Stimulated activated naive CD8-positive, alpha-beta T cell treated with anti-CD3 and anti-CD28 coated beads, Interleukin-15, Interleukin-2, amounts not matched to agents 100 ng/mL and 50 ng/mL, for 24 hours (primary cell): ENCODE results near the gene TPI1.
A peak's percentile ranks its signal among the peaks of the same experiment; 100 is the strongest.
"Not testable (repeated sequence)": the region's sequence is repeated elsewhere in the genome, so short reads cannot be mapped to it uniquely, and the experiment has no call there.

ENCODE experiments used
- H3K27ac Mint-ChIP-seq: one replicate; pipeline ENCODE4 v1.8.0; 2021; ENCODE audit warnings: mild to moderate bottlenecking, mixed read lengths
- H3K27me3 Mint-ChIP-seq: one replicate; pipeline ENCODE4 v1.8.0; 2021; ENCODE audit warnings: mixed read lengths
- H3K36me3 Mint-ChIP-seq: one replicate; pipeline ENCODE4 v1.8.0; 2021; ENCODE audit warnings: low read depth, mixed read lengths
- H3K4me1 Mint-ChIP-seq: one replicate; pipeline ENCODE4 v1.8.0; 2021; ENCODE audit warnings: low read depth, mixed read lengths
- H3K4me3 Mint-ChIP-seq: one replicate; pipeline ENCODE4 v1.8.0; 2021; ENCODE audit warnings: mild to moderate bottlenecking, mixed read lengths
- H3K9me3 Mint-ChIP-seq: one replicate; pipeline ENCODE4 v1.8.0; 2021; ENCODE audit warnings: mixed read lengths

The TPI1 gene

DNA sequence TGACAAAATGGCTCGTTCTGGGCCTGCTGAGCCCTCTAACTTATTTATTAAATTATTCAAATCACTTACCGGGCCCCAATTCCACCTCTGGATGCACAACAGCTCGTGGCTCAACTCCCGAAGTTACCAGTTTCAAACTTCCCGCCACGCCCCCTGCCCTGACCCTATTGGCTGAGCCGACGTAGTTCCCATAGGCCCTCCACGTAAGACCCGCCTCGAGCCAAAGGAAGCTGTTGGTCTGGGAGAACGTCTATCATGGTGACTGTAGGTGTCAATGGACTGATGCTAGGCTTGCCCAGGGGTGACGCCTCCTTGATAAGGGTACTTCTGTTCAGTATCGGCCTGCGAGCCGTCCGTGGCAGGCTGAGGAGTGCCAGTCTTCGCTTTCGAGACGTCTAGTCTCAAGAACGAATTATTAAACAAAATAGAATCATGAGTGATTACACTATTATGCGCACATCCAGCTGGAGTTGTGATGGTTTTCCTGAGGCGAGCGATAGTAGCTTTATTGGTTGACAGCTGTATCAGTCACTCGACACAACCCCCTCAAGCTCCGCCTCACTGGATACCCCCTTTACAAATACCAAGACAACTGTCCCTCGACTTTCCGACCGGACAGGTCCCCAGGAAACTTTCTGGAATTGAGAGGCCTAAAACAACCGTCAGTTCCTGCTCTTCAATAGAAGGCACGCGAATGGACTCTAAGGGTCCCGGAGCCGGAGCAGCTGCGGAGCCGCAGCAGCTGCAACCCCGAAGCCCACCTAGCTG lies 16.0 kb upstream of the TPI1 start, which contains the start of gene CDCA3:
CDCA3 (minus strand) TSS at position 134 of the 768 bp plus-strand sequence. CDS start 334 bp downstream, outside the sequence.
- peaks cover 38% of the 10 kb centered on the region for H3K36me3 Mint-ChIP-seq
- H3K9me3 Mint-ChIP-seq = no peaks in the 10 kb centered on the region
- H3K27me3 Mint-ChIP-seq = no peaks in the 10 kb centered on the region
- peak within 1 kb of the TSS; percentile 95 for H3K4me3 Mint-ChIP-seq
- peaks cover 50% of the 10 kb centered on the region for H3K4me1 Mint-ChIP-seq
- H3K27ac Mint-ChIP-seq = peak within 1 kb of the TSS; percentile 99

DNA sequence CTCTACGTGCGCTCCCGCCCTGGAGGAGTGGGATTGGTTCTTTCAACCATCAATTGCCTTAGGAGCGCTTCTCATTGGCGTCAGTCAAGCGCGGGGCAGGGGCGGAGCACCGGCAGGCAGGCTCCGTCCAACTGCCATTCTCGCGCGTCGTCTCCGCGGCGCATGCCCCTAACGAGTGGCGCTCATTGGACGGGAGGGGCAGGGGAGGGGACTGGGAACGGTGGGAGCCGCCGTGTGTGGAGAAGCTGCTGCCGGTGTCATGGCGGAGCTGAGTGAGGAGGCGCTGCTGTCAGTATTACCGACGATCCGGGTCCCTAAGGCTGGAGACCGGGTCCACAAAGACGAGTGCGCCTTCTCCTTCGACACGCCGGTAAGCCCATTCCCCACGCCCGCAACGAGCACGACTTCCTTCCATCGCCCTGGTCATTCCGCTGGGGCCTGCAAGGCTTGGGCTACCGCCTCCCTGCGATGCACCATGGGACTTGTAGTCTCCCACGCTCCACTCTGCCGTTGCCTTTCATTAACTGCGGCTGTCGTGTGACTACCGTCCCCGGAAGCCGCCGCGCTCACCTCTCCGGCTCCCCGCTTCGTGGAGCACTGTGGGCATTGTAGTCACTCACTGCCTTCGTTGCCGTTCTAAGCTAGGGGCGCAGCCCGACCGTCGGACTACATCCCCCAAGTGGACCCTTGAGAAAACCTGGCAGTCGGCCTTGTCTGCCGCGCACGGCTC lies 15.2 kb upstream of the TPI1 start, which contains the start of gene USP5:
USP5 (plus strand) TSS at position 230 of the 730 bp plus-strand sequence; CDS start at position 260, 30 bp downstream.
- Mint-ChIP-seq H3K9me3 (no peaks in the 10 kb centered on the region), H3K4me3 (peak within 1 kb of the TSS; percentile 95), H3K4me1 (peaks cover 50% of the 10 kb centered on the region), H3K27ac (peak within 1 kb of the TSS; percentile 99), H3K27me3 (no peaks in the 10 kb centered on the region), H3K36me3 (peaks cover 46% of the 10 kb centered on the region)

DNA sequence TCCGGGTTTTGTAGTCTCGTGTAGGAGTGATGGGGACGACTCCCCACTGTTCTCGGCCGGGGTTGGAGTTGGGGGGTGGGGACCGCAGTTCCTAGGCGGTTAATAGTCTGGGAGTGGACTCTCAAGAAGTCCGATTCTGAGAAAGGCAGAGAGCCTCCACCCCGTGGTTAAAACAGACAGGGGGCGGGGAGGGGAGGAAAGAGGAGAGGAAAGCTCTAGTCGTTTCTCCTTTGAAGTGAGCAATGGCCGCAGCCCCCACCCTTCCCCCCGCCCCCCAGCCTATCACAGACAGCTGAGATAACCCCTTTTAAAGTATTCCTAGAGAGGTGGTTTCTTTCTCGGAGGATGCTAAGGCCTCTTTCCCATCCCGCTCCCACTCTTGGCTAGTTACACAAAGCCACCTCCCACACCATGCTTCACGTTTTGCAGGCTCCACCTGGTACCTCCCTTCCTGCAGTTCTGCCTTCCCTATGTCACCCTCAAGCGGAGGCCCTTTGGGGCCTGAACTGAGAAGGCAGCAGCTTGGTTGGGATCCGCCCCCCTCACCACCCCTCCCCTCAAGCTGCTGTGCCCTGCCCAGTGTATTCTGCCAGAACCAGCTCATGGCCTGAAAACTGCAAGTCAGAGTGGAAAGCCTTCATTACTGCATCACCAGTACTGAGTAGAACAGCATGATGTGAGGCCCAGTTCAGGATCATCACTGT lies 14.5 kb upstream of the TPI1 start:
- no peaks in the 10 kb centered on the region for H3K27me3 Mint-ChIP-seq
- H3K4me1 Mint-ChIP-seq = peaks cover 50% of the 10 kb centered on the region
- H3K27ac Mint-ChIP-seq = peak overlapping the region; percentile 98
- no peaks in the 10 kb centered on the region for H3K9me3 Mint-ChIP-seq
- H3K4me3 Mint-ChIP-seq = peak overlapping the region; percentile 95
- peaks cover 47% of the 10 kb centered on the region for H3K36me3 Mint-ChIP-seq

DNA sequence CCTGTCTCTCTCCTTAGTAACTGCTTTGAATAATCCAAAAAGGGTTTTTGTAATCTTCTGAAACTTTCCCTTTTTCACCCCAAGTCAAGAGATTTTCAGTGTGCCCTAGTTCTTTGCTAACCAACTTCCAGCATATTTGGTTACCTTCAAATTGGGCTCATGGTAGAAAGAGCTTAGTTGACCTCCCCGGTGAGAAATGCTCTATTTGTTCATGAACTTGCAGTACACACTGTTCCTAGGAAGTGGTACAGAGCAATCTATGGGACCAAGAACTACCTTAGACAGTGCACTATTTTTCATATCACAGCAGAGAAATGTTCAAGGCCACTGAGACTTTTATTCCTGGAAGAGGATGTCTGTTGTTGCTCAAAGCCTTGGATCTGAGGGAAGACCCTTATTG lies 13.7 kb upstream of the TPI1 start:
- Mint-ChIP-seq H3K27ac (peak overlapping the region; percentile 98), H3K4me3 (peak overlapping the region; percentile 95), H3K36me3 (peaks cover 47% of the 10 kb centered on the region), H3K27me3 (no peaks in the 10 kb centered on the region), H3K9me3 (no peaks in the 10 kb centered on the region), H3K4me1 (peaks cover 45% of the 10 kb centered on the region)

DNA sequence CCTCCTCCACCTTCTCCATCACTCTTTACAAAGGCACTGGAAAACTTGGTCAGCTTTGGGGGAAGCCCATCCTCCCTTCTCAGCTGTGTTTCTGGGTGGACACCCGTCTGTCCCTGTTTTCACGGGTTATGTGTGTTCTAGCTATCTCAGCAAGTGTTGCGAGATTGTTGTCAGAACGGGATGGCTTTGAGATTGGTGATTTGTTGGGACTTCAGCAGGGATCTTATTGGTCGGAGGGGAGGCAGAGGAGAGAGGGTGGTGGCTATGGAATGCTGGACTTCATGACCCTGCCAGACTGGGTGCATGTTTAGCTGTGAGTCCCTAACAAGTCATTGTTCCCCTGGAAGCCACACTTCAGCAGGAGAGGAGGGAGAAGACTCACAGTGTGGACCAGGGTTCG lies 13.3 kb upstream of the TPI1 start:
- Mint-ChIP-seq H3K36me3 (peaks cover 49% of the 10 kb centered on the region), H3K27ac (peak overlapping the region; percentile 98), H3K4me1 (peaks cover 44% of the 10 kb centered on the region), H3K27me3 (no peaks in the 10 kb centered on the region), H3K4me3 (peak overlapping the region; percentile 95), H3K9me3 (no peaks in the 10 kb centered on the region)

DNA sequence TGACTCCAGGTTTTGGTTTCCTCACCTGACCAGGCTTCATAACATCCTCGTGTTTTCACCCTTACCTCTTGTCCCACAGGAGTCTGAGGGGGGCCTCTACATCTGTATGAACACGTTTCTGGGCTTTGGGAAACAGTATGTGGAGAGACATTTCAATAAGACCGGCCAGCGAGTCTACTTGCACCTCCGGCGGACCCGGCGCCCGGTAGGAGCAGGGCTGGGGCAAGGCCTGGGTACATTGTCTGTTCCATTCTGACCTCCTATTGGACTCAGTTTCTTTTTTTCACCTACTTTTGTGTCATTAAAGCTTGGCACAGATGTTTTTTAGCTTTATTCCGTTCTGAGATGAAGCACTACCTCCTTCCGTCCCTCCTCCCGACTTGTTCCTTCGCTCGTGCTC lies 12.0 kb upstream of the TPI1 start:
- Mint-ChIP-seq H3K36me3 (peaks cover 49% of the 10 kb centered on the region), H3K9me3 (no peaks in the 10 kb centered on the region), H3K27ac (peak overlapping the region; percentile 98), H3K27me3 (no peaks in the 10 kb centered on the region), H3K4me1 (peaks cover 32% of the 10 kb centered on the region), H3K4me3 (no peak overlapping the region)

DNA sequence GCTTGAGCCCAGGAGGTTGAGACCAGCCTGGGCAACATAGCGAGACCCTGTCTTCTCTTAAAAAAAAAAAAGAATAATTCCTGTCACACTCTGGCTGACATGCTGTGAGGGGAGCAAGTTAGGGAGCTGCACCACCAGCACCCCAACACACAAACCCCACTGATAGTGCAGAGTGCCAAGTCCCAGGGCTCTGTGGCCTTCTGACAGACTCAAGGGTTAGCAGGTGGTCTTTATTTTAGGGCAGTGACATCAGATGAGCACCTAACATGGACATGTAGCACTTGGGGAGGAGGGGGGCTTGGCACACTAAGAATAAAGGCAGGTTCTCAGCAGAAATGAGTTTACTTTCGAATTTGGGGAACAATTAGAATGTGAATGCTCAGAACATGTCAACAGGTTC lies 8.5 kb upstream of the TPI1 start:
- no peaks in the 10 kb centered on the region for H3K27me3 Mint-ChIP-seq
- H3K36me3 Mint-ChIP-seq = peaks cover 75% of the 10 kb centered on the region
- no peak overlapping the region for H3K27ac Mint-ChIP-seq
- H3K9me3 Mint-ChIP-seq = no peaks in the 10 kb centered on the region
- H3K4me3 Mint-ChIP-seq = no peak overlapping the region
- H3K4me1 Mint-ChIP-seq = peaks cover 13% of the 10 kb centered on the region

DNA sequence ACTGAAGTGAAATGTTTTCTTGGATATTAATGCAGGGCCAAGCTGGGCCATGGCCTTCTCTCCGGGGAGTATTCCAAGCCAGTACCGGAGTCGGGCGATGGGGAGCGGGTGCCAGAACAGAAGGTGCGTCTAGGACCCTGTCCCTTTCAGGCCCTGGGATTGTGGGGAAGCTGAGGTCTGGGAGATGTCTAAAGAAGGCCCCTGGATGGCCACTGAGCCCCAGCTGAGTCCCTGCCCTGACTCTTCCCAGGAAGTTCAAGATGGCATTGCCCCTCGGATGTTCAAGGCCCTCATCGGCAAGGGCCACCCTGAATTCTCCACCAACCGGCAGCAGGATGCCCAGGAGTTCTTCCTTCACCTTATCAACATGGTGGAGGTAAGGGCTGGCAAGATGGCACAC lies 7.2 kb upstream of the TPI1 start:
- H3K27me3 Mint-ChIP-seq = no peaks in the 10 kb centered on the region
- no peak overlapping the region for H3K4me3 Mint-ChIP-seq
- no peak overlapping the region for H3K27ac Mint-ChIP-seq
- no peaks in the 10 kb centered on the region for H3K9me3 Mint-ChIP-seq
- peaks cover 3% of the 10 kb centered on the region for H3K4me1 Mint-ChIP-seq
- peaks cover 81% of the 10 kb centered on the region for H3K36me3 Mint-ChIP-seq

DNA sequence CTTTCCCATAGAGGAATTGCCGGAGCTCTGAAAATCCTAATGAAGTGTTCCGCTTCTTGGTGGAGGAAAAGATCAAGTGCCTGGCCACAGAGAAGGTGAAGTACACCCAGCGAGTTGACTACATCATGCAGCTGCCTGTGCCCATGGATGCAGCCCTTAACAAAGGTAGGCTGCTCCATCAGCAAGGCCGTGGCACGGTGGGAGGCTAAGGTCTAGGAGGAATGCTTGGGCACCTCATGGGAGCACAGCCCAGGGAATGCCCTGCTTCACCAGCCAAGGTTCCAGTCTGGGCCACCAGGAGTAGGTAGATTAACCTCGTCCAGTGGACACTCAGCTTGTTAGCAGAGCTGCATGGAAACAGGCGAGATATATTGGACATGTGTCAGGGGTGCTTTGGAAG lies 6.4 kb upstream of the TPI1 start:
- Mint-ChIP-seq H3K4me1 (peaks cover under 1% of the 10 kb centered on the region), H3K9me3 (no peaks in the 10 kb centered on the region), H3K27ac (no peak overlapping the region), H3K36me3 (peaks cover 84% of the 10 kb centered on the region), H3K4me3 (no peak overlapping the region), H3K27me3 (no peaks in the 10 kb centered on the region)

DNA sequence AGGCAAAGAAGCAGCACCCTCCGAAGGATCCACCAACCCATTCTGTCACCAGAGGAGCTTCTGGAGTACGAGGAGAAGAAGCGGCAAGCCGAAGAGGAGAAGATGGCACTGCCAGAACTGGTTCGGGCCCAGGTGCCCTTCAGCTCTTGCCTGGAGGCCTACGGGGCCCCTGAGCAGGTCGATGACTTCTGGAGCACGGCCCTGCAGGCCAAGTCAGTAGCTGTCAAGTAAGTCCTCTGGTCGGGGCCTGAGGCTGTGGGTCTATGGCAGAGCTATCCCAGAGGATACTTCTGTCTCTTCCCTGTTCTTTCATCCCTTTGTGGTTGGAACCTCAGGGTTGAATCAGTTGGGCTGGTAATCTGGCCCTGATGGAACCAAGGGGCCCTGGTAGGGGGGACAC lies 5.9 kb upstream of the TPI1 start:
- Mint-ChIP-seq H3K36me3 (peaks cover 81% of the 10 kb centered on the region), H3K4me1 (peaks cover 2% of the 10 kb centered on the region), H3K27ac (no peak overlapping the region), H3K27me3 (no peaks in the 10 kb centered on the region), H3K9me3 (no peaks in the 10 kb centered on the region), H3K4me3 (no peak overlapping the region)

DNA sequence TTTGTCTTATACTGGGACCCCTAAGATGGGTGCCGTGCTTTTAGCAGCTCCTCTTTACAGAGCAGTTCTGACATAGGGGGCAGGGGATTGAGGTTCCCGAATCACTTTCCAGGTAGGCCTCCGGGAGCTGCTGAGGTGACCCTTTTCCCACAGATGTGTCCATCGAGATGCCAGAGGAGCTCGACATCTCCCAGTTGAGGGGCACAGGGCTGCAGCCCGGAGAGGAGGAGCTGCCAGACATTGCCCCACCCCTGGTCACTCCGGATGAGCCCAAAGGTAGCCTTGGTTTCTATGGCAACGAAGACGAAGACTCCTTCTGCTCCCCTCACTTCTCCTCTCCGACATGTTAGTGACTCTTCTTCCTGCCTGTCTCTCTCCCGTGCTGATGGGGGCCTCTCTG lies 4.3 kb upstream of the TPI1 start:
- H3K27ac Mint-ChIP-seq = no peak overlapping the region

DNA sequence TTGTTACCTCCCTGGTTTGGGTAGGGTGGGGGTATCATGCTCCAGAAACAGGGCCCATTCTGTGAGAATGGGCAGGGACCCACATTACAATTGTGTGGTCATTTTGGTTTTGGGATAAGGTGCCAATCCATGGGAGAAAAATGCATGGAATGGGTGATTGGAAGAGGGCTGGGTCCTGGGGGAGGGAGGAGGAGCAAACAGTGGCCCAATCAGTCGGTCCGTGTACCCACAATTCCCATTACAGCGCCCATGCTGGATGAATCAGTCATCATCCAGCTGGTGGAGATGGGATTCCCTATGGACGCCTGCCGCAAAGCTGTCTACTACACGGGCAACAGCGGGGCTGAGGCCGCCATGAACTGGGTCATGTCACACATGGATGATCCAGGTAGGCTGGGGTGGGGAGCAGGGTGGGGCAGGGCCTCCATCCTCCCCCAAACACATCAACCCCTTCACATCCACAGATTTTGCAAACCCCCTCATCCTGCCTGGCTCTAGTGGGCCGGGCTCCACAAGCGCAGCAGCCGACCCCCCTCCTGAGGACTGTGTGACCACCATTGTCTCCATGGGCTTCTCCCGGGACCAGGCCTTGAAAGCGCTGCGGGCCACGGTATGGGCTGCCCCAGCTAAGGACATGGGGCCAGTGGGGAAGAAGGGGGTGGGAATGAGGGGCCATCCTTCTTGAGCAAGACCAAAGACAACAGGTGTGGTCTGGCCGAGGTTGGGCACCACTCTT lies 3.6 kb upstream of the TPI1 start:
- no peaks in the 10 kb centered on the region for H3K27me3 Mint-ChIP-seq
- peaks cover 70% of the 10 kb centered on the region for H3K36me3 Mint-ChIP-seq
- no peak overlapping the region for H3K4me3 Mint-ChIP-seq
- no peaks in the 10 kb centered on the region for H3K9me3 Mint-ChIP-seq
- H3K4me1 Mint-ChIP-seq = peaks cover 21% of the 10 kb centered on the region
- no peak overlapping the region for H3K27ac Mint-ChIP-seq

More for the DNA sequence above, 4.3 kb upstream of the TPI1 start:
- peaks cover 14% of the 10 kb centered on the region for H3K4me1 Mint-ChIP-seq
- peaks cover 68% of the 10 kb centered on the region for H3K36me3 Mint-ChIP-seq
- no peak overlapping the region for H3K4me3 Mint-ChIP-seq
- no peaks in the 10 kb centered on the region for H3K9me3 Mint-ChIP-seq
- no peaks in the 10 kb centered on the region for H3K27me3 Mint-ChIP-seq

DNA sequence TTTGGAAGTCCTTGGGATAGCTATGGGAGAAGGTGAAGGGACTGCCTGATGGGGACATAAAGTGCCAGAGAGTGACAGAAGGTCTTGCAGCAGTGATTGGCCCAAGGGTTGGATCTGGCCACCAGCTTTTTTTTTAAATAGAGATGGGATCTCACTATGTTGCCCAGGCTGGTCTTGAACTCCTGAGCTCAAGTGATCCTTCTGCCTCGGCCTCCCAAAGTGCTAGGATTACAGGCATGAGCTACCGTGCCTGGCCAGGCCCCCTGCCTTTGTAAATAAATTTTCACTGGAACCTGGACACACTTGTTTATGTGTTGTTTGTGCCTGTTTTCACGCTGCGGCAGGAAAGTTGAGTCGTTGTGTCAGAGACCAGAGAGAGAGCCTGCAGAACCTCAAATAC lies 2.0 kb upstream of the TPI1 start:
- Mint-ChIP-seq H3K36me3 (peaks cover 72% of the 10 kb centered on the region), H3K4me1 (peaks cover 36% of the 10 kb centered on the region)
- H3K9me3 Mint-ChIP-seq, H3K27ac Mint-ChIP-seq, H3K4me3 Mint-ChIP-seq, H3K27me3 Mint-ChIP-seq: not testable (repeated sequence)

DNA sequence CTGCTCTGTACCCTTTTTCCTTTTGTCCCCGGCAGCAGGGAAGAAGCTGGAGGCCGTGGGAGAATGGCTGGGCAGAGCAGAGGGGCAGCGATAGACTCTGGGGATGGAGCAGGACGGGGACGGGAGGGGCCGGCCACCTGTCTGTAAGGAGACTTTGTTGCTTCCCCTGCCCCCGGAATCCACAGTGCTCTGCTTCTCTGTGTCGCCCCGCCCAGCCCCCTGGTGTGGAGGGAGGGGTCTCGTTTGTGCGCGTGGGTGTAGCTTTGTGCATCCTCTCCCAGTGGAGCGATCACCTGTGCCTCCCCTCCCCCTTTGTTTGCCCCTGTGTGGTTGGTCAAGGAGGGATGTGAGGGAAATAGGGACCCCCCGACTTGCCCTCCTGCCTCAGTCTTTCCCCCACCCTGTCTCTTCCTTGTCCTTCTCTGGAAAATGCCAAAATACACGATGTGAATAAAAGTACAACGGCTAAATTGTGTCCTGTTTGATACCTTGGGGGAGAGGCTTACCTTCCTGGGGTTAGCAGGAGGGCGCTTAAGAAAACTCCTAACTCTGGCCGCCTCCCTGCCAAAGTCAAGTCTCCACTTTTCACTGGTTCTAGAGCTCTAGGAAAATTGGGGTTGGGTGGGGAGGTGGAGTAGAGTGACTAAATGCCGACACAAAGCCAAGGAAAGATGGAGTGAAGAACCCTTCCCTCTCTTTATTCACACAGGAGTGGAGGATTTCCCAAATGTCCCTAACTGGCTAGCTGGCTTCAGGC lies 990 bp upstream of the TPI1 start:
- Mint-ChIP-seq H3K4me3 (peak overlapping the region; percentile 94), H3K9me3 (no peaks in the 10 kb centered on the region), H3K27me3 (no peaks in the 10 kb centered on the region), H3K4me1 (peaks cover 47% of the 10 kb centered on the region), H3K27ac (peak overlapping the region; percentile 99), H3K36me3 (peaks cover 71% of the 10 kb centered on the region)
